HK-2 (cell line): ENCODE results near the gene HSPB1.
"Not testable (repeated sequence)": the region's sequence is repeated elsewhere in the genome, so short reads cannot be mapped to it uniquely, and the experiment has no call there.

Experiments
- DNase-seq: peaks from one replicate; pipeline ENCODE4 v3.0.0-alpha.2; 2018; ENCODE audit not compliant: unreplicated experiment

The HSPB1 gene

DNA sequence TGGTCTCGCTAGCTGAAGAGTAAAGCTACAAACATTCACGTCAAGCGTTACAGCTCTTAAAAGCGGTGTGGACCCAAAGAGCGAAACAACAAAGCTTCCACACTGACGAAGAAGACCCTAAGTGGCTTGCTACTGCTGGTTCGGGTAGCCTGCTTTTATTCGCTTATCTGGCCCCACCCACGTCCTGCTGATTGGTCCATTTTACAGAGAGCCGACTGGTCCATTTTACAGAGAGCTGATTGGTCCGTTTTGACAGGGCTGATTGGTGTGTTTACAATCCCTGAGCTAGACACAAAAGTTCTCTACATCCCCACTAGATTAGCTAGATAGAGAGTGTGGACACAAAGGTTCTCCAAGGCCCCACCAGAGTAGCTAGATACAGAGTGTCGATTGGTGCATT lies 6.4 kb downstream of the HSPB1 start:
- not testable (repeated sequence) for DNase-seq

DNA sequence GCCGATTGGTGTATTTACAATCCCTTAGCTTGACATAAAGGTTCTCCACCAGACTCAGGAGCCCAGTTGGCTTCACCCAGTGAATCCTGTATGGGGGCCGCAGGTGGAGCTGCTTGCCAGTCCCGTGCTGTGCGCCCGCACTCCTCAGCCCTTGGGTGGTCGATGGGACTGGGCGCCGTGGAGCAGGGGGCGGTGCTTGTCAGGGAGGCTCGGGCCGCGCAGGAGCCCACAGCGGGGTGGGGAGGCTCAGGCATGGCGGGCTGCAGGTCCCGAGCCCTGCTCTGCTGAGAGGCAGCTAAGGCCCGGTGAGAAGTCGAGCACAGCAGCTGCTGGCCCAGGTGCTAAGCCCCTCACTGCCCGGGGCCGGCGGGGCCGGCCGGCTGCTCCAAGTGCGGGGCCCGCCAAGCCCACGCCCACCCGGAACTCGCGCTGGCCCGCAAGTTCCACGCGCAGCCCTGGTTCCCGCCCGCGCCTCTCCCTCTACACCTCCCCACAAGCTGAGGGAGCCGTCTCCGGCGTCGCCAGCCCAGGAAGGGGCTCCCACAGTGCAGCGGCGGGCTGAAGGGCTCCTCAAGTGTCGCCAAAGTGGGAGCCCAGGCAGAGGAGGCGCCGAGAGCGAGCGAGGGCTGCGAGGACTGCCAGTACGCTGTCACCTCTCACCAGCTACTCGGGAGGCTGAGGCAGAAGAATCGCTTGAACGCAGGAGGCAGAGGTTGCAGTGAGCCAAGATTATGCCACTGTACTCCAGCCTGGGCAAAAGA lies 7.0 kb downstream of the HSPB1 start:
- DNase-seq, result not testable (repeated sequence)

DNA sequence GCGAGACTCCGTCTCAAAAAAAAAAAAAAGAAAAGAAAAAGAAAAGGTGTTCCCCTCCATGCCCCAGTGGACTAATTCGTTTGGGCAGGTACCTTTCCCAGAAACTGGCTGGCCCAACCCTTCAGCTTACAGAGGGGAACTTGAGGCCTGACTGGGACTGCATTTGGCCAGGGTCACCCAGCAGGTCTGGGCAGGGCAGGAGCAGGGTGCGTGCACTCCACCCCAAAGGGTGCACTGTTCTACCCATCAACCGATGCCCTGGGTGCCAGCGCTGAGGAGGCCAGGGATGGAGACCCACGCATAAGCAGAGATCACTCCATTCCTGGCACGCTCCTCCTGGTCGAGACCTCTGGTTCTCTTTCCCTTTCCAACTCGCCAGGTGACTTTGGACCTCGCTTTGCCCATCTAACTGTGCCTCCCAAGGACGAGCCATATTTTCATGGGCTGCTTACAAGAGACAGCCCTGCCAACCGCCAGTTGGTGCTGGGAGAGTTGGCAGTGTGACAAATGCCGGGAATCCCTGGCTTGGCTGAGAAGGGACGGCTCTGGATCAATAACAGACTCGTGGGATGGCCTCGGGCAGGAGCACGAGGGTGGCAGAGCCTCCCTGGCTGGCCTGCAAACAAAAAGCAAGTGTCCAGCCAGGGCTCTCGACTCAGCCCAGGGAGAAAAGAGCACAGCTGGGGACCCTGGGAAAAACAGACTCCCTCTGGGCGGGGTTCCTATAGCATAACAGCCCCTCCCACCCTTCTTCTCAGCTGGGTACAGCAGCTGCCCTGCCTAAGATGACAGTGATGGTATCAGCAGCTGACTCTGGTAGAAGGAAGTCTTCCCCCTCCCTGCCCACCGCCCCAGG lies 7.9 kb downstream of the HSPB1 start:
- DNase-seq, result no peak

DNA sequence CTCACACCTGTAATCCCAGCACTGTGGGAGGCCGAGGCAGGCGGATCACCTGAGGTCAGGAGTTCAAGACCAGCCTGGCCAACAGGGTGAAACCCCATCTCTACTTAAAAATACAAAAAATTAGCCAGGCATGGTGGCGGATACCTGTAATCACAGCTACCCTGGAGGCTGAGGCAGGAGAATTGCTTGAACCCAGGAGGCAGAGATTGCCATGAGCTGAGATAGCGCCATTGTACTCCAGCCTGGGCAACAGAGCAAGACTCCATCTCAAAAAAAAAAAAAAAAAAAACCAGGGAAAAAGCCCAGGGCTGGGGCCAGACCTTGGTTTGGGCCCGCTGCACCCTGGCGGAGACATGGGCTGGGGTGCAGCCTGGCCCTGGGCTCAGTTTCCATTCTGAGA lies 9.4 kb downstream of the HSPB1 start:
- DNase-seq, result not testable (repeated sequence)

DNA sequence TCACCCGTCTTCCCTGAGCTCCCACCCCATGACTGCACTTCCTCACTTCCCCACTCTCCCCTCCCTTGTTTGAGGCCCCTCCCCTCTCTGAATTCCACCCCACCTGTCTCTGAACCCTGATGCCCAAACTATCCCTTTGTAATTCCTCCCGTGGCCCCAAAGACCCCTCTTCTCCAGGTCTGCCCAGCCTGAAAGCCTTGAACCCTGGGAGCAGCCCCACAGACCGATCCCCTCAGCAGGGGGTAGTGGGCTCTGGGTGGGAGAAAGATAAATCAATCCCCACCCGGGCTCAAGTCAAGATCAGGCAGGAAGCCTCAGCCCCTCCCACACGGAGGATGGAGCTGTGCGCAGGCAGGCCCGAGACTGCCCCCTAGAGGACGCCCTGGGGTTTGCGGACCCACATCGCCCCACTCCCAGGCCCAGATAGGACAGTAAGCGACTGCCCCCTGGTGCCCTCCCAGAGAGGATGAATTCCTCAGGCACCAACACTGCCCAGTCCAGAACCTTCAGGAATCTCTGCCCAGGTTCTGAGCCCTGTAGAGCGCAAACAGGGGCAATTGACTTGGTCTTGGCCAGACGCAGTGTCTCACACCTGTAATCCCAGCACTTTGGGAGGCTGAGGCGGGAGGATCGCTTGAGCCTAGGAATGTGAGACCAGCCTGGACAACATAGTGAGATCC lies 11.7 kb downstream of the HSPB1 start:
- DNase-seq, result peak; percentile 98

DNA sequence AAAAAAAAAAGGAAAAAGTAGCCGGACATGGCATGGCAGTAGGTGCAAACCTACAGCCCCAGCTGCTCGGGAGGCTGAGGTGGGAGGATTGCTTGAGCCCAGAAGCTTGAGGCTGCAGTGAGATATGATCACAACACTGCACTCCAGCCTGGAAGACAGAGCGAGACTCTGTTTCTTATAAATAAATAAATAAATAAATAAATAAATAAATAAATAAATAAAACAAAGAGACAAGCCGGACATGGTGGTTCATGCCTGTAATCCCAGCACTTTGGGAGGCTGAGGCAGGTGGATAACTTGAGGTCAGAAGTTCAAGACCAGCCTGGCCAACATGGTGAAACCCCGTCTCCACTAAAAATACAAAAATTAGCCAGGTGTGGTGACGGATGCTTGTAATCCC lies 12.3 kb downstream of the HSPB1 start:
- DNase-seq, result not testable (repeated sequence)

DNA sequence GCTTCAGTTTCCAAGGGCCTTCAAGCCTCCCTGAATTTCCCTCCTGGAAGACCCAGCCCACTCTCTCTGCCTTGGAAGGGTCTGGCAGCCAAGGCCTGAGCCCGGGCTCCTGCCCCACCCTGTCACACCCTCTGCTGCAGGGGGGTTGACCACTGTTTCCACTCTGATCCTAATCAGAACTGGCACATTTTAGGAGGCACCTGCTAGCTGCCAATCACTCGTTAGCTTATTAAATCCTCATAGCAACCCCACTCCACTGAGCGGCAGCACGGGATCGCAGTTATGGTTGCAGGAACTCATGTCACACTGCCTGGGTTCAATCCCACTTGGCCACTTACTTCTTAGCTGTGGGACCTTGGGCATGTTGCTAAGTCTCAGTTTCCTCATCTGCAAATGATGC lies 12.9 kb downstream of the HSPB1 start:
- DNase-seq, result no peak

DNA sequence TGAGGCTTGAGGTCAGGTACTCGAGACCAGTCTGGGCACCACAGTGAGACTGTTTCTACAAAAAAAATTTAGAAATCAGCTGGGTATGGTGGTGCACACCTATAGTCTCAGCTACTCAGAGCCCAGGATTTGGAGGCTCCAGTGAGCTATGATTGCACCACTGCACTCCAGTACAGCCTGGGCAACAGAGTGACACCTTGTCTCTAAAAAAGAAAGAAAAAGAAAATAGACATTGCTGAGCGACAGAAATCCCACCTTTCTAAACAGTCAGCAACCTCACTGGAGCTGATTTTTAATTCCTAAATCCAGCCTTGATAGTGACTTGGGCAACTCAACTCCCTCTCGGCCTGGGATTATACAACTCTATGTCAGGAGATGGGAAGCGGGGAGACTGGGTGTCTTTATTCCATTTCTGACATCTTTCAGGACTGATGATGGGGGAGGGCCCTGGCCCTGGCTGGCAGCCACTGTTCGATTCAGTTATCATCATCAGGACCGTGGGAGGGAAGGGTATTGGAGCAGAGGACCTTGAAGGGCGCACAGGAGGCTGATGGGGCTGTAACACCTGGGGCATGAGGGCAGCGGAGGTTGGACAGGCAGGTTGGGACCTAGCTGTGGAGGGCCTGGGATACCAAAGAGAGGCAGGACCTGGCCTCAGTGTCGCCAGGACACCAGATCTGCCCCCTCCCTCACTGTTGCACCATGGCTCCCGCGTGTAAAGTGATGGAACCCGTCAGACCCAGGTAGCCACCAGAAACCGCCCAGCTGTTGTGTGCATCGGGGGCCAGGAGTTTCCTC lies 14.7 kb downstream of the HSPB1 start:
- DNase-seq, result no peak

DNA sequence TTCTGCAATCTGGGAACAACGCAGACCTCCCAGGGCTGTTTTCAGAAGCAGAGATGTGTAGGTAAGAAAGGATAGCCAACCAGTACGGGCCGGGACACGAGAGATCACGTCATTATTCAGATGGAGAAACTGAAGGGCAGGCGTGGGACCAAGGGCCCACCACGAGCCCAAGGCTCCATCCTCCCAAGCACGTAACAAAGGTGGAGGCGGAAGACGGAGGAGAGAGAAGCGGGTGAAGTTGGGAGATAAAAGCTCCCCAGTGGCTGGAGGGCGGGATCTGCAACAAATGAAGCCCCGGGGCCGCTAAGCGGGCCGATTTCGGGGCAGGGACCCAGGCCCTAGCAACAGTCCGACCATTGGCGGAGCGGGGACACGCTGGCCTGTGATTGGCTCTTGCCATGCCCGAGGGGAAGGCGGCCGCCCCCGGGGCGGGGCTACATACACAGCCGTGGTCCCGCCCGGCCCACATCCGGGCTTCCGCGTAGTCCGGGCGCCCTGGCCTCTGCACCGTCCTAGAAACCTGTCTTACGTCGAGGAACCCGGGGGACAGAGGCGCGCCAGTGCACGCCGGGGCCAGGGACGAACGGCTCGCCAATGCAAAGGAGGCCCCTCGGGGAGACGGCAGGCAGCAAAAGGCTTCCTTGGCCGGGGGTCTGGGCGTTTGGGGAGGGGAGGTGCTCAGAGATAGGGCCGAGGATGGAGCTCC lies 15.5 kb downstream of the HSPB1 start:
- DNase-seq, result peak; percentile 97

DNA sequence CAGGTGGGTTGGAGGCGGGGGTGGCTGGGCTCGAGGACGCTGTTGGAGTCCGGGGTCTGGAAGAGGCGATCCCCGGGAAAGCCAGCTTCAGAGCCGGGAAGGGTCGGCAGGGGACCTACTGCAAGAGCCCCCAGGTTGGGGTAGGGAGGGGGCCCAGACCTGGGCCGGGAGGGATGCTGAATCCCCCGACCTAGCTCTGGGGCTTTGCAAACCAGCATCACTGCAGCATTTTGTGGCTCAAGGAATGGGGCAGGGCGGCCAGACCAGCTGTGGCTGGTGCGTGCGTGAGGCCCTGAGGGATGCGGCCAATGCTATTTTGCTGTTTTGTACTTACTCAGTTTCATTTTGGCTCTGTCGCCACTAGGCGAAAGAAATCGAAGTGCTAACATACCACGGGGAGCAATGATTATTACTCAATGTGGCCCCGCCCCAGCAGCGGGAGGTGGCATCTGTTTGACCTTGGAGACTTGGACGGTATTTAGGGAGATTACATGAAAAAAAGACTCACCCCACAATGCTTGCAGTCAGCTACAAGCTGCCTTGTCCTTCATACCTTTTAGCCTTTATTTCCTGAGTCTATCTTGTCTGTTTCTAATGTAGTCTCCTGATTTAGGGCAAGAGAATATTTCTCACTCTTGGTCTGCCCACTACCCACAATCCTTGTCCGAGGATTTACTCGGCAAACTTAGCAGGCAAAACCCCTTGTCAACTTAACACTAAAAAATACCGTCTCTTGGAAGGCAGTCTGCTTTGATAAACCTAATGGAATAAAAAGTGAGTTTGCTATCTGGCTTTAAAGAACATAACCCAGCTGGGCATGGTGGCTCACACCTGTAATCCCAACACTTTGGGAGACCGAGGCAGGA lies 16.2 kb downstream of the HSPB1 start:
- DNase-seq, result peak; percentile 67

DNA sequence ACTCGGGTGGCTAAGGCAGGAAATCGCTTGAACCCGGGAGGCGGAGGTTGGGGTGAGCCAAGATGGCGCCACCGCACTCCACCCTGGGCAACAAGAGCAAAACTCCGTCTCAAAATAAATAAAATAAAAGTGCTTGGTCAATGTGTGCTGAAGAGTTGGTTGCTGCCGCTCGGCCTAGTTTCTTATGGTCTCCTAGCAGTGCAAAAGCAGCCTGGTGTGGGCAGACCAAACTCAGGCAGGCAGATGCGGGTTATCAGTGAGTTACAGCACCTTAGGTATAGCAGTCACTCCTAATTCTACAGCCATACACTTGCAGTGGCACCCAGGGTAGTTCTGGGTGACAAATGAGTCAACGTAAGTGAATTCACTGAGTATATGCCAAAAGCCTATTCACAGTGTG lies 22.6 kb downstream of the HSPB1 start:
- no peak for DNase-seq

DNA sequence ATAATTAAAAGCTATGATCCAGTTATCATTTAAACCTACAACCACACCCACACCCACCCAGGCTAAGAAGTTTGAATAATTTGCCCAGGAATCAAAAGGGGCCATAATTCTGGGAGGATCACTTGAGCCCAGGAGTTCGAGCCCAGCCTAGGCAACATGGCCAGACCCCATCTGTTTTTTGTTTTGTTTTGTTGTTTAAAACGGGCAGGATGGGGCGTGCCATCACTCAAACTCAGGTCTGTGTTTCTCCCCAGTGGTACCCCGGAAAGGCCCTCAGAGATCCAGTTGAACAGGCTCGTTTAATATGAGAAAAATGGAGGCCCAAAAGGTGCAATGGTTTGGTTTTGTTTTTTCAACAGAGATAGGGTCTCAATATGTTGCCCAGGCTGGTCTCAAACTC lies 23.3 kb downstream of the HSPB1 start:
- DNase-seq, result no peak

DNA sequence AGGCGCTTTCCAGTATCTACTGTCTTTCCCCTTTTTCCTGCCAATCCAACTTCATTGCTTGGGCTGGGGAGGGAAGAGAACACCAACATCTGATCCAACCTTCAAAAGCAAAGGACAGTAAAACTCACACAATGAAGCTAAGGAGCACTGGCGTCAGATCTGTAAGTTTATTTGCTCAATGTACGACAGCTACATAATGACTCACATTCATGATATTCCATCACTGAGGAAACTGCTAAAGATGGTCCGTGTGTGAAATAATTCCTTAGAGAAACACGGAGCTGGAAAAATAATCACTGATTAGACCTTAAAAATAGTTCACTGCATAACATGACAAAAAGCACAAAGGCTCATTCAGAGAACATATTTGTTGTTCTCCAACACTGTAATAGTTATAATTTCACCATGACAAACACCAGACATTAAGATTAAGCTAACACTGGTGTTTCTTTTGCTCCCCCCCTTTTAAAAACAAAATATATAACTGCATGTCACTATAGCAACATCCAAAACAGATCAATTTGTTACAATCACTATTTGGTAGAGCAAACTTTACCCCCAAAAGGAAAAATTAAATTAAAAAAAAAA lies 24.3 kb downstream of the HSPB1 start:
- no peak for DNase-seq

DNA sequence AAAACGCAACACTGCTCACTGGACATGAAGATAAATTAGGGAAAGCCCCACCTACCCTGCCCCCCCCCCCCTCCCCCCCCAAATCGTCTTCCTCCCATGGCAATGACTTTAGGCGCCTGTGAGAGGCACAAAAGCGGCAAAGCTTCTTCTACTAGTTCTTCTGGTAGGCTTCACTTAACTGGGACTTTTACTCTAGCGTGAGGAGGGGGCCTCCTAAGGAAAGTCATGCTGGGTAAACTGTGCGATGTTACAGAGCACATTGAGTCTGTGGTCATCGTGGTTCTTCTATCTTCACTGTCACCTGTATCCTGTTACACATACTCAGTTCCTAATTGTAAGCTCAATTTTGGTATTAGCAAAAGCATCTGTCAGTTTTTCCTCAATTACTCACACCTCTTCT lies 25.1 kb downstream of the HSPB1 start:
- no peak for DNase-seq

DNA sequence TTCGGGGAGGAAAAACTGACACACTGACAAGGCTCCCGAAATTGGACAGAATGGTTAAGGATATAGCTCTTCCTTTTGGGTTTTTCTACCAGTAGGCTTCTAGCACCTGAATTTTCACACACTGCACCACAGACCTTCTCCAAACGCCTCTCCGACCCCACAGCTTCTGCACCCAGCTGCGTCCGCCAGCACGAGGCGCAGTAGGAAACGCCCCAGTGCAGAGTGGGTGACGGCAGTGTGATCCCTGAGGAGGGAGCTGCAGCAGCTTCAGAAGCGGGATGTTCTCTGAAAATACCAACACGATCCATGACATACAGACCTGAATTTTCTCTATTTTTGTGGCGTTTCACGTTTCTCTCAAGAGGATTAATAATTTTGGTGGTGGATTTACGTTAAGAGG lies 25.9 kb downstream of the HSPB1 start:
- DNase-seq, result no peak

DNA sequence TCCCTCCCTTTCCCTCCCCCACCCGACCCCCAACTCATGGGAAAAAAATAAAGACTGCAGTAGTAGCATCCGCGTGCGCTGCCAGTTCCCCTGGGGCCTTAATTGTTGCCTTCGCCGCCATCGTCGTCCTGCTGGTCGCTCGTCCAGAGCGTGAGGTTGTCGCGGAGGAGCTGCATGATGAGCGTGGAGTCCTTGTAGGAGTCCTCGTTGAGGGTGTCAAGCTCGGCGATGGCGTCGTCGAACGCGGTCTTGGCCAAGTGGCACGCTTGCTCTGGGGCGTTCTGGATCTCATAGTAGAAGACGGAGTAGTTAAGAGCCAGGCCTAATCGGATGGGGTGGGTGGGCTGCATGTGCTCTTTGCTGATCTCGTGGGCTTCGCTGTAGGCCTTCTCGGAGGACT lies 27.0 kb downstream of the HSPB1 start:
- no peak for DNase-seq

DNA sequence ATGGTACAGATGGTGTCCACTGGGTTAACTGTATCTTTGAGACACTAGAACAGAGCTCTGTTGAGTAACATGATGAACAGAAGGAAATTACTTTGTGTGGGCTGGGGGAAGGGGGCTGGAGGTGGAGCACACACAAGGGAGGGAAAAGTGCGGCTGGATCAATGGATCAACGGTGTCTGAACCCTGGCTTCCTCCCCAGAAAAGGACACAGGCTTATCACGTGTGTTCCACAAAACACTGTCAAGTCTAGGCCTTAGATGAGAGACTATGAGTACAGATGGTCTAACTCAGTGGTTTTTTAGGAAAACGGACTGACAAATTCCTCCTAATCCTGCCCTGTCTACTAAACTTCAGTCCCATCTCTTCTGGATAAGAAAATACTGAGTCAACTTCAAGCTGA lies 27.8 kb downstream of the HSPB1 start:
- no peak for DNase-seq

DNA sequence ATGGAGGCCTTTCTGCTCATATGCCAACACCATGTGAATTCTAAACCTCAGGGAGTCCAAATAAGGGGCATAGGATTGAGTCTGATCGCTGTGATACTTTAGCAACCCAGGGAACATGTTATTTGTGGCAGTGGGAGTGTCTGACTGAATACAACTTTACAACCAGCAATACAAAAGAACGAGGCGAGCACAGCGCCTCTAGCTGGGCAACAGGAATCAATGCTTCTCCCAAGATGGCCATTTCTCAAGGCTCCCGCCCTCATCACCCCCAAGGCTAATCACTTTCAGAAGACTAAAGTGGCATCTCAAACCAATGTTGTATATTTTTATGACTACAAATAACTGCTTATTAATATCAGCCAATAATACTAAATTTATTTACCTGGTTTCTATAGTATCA lies 28.2 kb downstream of the HSPB1 start:
- DNase-seq, result no peak

DNA sequence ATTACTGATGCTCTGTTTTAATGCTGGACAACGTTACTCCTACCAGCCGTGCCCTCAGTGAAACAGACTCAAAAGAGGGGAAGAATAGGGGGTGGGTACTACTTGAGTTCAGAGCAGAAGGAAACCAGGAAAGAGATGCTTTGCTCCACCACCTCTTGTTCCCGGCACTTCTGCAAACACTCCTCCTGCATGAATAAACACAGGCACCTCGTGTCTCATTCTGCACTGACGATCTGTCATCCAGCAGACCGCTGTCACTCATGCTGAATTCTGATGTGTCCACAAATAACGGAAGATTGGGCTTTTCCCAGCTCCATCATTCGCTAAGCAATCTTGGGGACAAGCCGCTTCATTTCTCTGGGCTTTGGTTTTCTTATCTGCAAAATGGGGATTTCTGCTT lies 29.6 kb downstream of the HSPB1 start:
- no peak for DNase-seq
